ENCODE data around the gene C1QTNF6. TPM values are rescaled to one million over a fixed set of nuclear protein-coding genes. Genes with fewer than 3 reads are reported as not detected.

The C1QTNF6 gene
- total and polyA plus RNA-seq, 8 donors = 1.2 to 10.9 (median 3.0) TPM

GRCh38 chr22:37177221-37177620, 10.8 kb downstream of the C1QTNF6 start:
- H3K4me1 ChIP-seq = peaks cover 0 to 8% (median 0%) of the 10 kb centered on the region in 3 donors
- WGBS, 2 donors = 48 to 67% methylated on average over 5 of the region's 5 CpGs
- no peaks in the 10 kb centered on the region for H3K36me3 ChIP-seq
- DNase-seq = peak in 2 of 6 donors; percentile 27 to 30
- no peak overlapping the region for H3K4me3 ChIP-seq
- no peak for ATAC-seq
- FAIRE-seq = no peak
- H3K27ac ChIP-seq = no peak overlapping the region
- H3K27me3 ChIP-seq = no peaks in the 10 kb centered on the region
- H3K9me3 ChIP-seq = no peaks in the 10 kb centered on the region
- no peak for TF ChIP-seq CTCF (IDR thresholded peaks at IDR 0.05)
- intact Hi-C loops (cut with DNase I) = no loop called here

- FAIRE-seq = no peak
- intact Hi-C loops (cut with DNase I) = no loop called here
- WGBS, 2 donors = 58 to 68% methylated on average over 23 of the region's 23 CpGs
- DNase-seq = peak in 3 of 6 donors; percentile 38 to 52 (median 48)
- TF ChIP-seq CTCF (IDR thresholded peaks at IDR 0.05) = no peak
- Histone ChIP-seq H3K9me3 (no peaks in the 10 kb centered on the region), H3K36me3 (no peaks in the 10 kb centered on the region), H3K4me3 (no peak overlapping the region), H3K27me3 (no peaks in the 10 kb centered on the region), H3K27ac (peak overlapping the region in 1 of 4 donors; percentile 0), H3K4me1 (peaks cover 0 to 8% (median 0%) of the 10 kb centered on the region in 3 donors)
- peak in 3 of 4 donors; percentile 60 to 77 (median 72) for ATAC-seq
Measured at GRCh38 chr22:37176464-37177061, 11.5 kb downstream of the C1QTNF6 start.

- intact Hi-C loops (cut with DNase I) = no loop called here
- TF ChIP-seq CTCF (IDR thresholded peaks at IDR 0.05) = no peak
- H3K4me3 ChIP-seq = no peak overlapping the region
- peak overlapping the region in 1 of 4 donors; percentile 0 for H3K27ac ChIP-seq
- no peak for FAIRE-seq
- no peak for ATAC-seq
- no peaks in the 10 kb centered on the region for H3K27me3 ChIP-seq
- peak in 2 of 6 donors; percentile 23 to 43 for DNase-seq
- H3K4me1 ChIP-seq = peaks cover 0 to 8% (median 0%) of the 10 kb centered on the region in 3 donors
- WGBS, 2 donors = 65 to 70% methylated on average over 18 of the region's 18 CpGs
- H3K36me3 ChIP-seq = no peaks in the 10 kb centered on the region
- H3K9me3 ChIP-seq = no peaks in the 10 kb centered on the region
Measured at GRCh38 chr22:37175414-37176281, 12.4 kb downstream of the C1QTNF6 start.

- peak in 1 of 6 donors; percentile 21 for DNase-seq
- ATAC-seq = no peak
- H3K36me3 ChIP-seq = no peaks in the 10 kb centered on the region
- intact Hi-C loops (cut with DNase I) = no loop called here
- 76 to 81% methylated on average over 9 of the region's 9 CpGs for WGBS, 2 donors
- no peak for TF ChIP-seq CTCF (IDR thresholded peaks at IDR 0.05)
- H3K9me3 ChIP-seq = no peaks in the 10 kb centered on the region
- H3K27ac ChIP-seq = no peak overlapping the region
- no peaks in the 10 kb centered on the region for H3K27me3 ChIP-seq
- FAIRE-seq = no peak
- peaks cover 0 to 8% (median 0%) of the 10 kb centered on the region in 3 donors for H3K4me1 ChIP-seq
- no peak overlapping the region for H3K4me3 ChIP-seq
Measured at GRCh38 chr22:37174964-37175363, 13.1 kb downstream of the C1QTNF6 start.

Measured in pancreas (tissue), 10 donors.